ENCODE data around the gene ANKRD63.

GRCh38 chr15:40257656-40258450, 25.0 kb downstream of the ANKRD63 start:
- TF ChIP-seq EP300 (IDR thresholded peaks at IDR 0.05; ENCODE audit: borderline replicate concordance) (no peak), TAF1 (IDR thresholded peaks at IDR 0.05; ENCODE audit: low read depth) (no peak), ZBTB7A (IDR thresholded peaks at IDR 0.05; ENCODE audit: low read depth) (no peak), TCF12 (IDR thresholded peaks at IDR 0.05; ENCODE audit: low read depth) (no peak), REST (IDR thresholded peaks at IDR 0.05; ENCODE audit: low read depth) (no peak), CREB1 (IDR thresholded peaks at IDR 0.05; ENCODE audit: low read depth) (no peak)

Data from Ishikawa (cell line).